Panc1 (cell line): Measurements from ENCODE around the gene VWA8. TPM values are rescaled to one million over a fixed set of nuclear protein-coding genes. Genes with fewer than 3 reads are reported as not detected.

Source experiments
- ATAC-seq: fragments of 200-7000 bp; cut with Tn5 transposase; 2 replicates; pipeline ENCODE4 v1.9.1; 2020; ENCODE audit warnings: mild to moderate bottlenecking, moderate library complexity
- BruUV-seq: library from RNA; stranded (reverse); fragments of 400-500 nt; replicated peaks from 2 replicates; lab custom pipeline; 2021; lab: Mats Ljungman, UMichigan
- CTCF ChIA-PET: fragments of 300-600 bp; sonication (Branson Sonifier 250); formaldehyde crosslinking; loops from one replicate; lab custom pipeline; 2022; ENCODE audit warnings: antibody characterized with exemption; lab: Charles Lee
- POLR2A ChIA-PET: fragments of 300-600 bp; sonication (Branson Sonifier 250); formaldehyde crosslinking; loops from one replicate; lab custom pipeline; 2022; ENCODE audit warnings: antibody characterized with exemption; lab: Charles Lee
- DNase-seq: peaks from one replicate; pipeline ENCODE4 v3.0.0-alpha.2; 2010; ENCODE audit warnings: low read depth, low spot score
- H3K27ac ChIP-seq: 2 replicates; pipeline ENCODE4 v1.5.1; 2011; ENCODE audit warnings: mild to moderate bottlenecking, low read length, inconsistent platforms
- H3K27me3 ChIP-seq: fragments of 200-500 bp; sonication (Bioruptor generic); 2 replicates; pipeline ENCODE4 v1.6.0; 2014; ENCODE audit warnings: low read length, inconsistent platforms; ENCODE audit not compliant: control insufficient read depth, insufficient read depth
- H3K36me3 ChIP-seq: fragments of 200-500 bp; sonication (Bioruptor generic); 2 replicates; pipeline ENCODE4 v1.5.1; 2014; ENCODE audit warnings: inconsistent platforms, mild to moderate bottlenecking, low read length, moderate library complexity; ENCODE audit not compliant: control insufficient read depth, insufficient read depth
- H3K4me1 ChIP-seq: 2 replicates; pipeline ENCODE4 v1.5.1; 2011; ENCODE audit warnings: inconsistent platforms, mild to moderate bottlenecking, low read length, moderate library complexity; ENCODE audit not compliant: control insufficient read depth, insufficient read depth
- H3K4me3 ChIP-seq, 2 experiments: 2 replicates each; pipeline ENCODE4 v1.5.1; 2011 to 2012; ENCODE audit warnings: low read depth in 2 of 2, low read length in 2 of 2, mild to moderate bottlenecking in 2 of 2, inconsistent platforms in 1 of 2, moderate library complexity in 1 of 2
- H3K9me3 ChIP-seq: fragments of 200-500 bp; sonication (Bioruptor generic); 2 replicates; pipeline ENCODE4 v1.5.1; 2014; ENCODE audit warnings: low read depth, mild to moderate bottlenecking, inconsistent platforms, low read length, moderate library complexity; ENCODE audit not compliant: control insufficient read depth, insufficient read depth
- POLR2AphosphoS5 ChIP-seq: IDR thresholded peaks from 2 replicates; pipeline ENCODE4 v1.6.1; 2012; ENCODE audit warnings: mild to moderate bottlenecking, low read depth, low read length, moderate library complexity
- REST ChIP-seq, 2 experiments: IDR thresholded peaks; 2 replicates each; pipeline ENCODE4 v1.6.1; 2011 to 2012; ENCODE audit warnings: low read depth in 2 of 2, control low read depth in 1 of 2, low read length in 1 of 2, mild to moderate bottlenecking in 1 of 2, moderate library complexity in 1 of 2; ENCODE audit not compliant: insufficient read depth in 1 of 2
- SIN3A ChIP-seq: IDR thresholded peaks from 2 replicates; pipeline ENCODE4 v1.6.1; 2012; ENCODE audit warnings: low read depth, mild to moderate bottlenecking, low read length, moderate library complexity, borderline replicate concordance; ENCODE audit not compliant: insufficient read depth
- TCF7L2 ChIP-seq: IDR thresholded peaks from 2 replicates; pipeline ENCODE4 v1.6.1; 2011; ENCODE audit warnings: mild to moderate bottlenecking, low read depth, low read length, inconsistent platforms
- in situ Hi-C: cut with HindIII; loops from 2 replicates; pipeline ENCODE4 v1.10.0; 2016; ENCODE audit warnings: low sequenced_read_pairs, low pct_unique_long_range_greater_than_20kb
- intact Hi-C: fragments of 100-400 bp; cut with micrococcal nuclease; formaldehyde crosslinking; loops from one replicate; pipeline ENCODE4 v1.10.0; 2022; ENCODE audit not compliant: unreplicated experiment
- total RNA-seq: library from RNA; stranded (reverse); gene quantifications from one replicate; pipeline ENCODE4 v1.2.1, GENCODE V29; 2021; ENCODE audit not compliant: unreplicated experiment
- TF ChIP-seq, protein P1 (sequence below): fragments of 450-650 bp; IDR thresholded peaks from 2 replicates; pipeline ENCODE4 v1.5.1; 2017; ENCODE audit warnings: mild to moderate bottlenecking

Gene VWA8
- total RNA-seq, 1 experiment from 2014 or later = 11.2 TPM

DNA sequence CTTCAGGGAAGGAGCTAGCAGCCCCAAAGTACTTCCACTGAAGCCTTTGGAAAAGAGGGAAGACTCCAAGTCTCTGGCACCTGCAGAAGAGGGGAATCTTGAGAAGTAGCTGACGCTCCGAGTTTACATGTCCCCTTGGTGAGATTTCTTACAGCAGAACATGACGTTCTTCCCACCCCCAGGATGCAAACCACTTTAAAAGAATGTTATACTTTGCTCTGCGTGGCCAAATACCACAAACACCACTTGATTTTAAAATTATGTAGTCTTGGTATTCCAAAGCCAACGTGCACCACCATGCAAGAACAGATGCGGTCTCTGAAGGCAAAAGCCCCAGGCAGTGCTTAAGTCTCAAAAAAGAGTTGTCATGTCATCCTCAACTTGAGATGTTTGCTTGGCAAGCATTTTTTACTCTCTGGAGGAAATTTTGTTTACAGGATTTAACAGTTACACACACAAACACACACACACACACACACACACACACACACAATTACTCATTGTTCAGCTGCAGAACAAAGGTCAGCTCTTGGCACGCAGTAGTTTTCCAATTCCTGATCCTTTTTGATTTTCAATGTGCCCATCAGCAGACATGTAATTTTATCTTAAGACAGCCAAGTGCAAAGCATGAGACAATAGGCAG is 397.4 kb downstream of the VWA8 start:
- Histone ChIP-seq H3K27me3 (no peaks in the 10 kb centered on the region), H3K9me3 (no peaks in the 10 kb centered on the region), H3K4me3 (no peak overlapping the region), H3K27ac (no peak overlapping the region), H3K36me3 (no peaks in the 10 kb centered on the region), H3K4me1 (no peaks in the 10 kb centered on the region)
- TF ChIP-seq POLR2AphosphoS5 (no peak), SIN3A (no peak), REST (IDR thresholded peaks at IDR 0.05; ENCODE audit: insufficient read depth in 1 of 2, low read depth in 2 of 2, low read length in 1 of 2) (no peak), TCF7L2 (no peak)
- TF ChIP-seq, protein P1, sequence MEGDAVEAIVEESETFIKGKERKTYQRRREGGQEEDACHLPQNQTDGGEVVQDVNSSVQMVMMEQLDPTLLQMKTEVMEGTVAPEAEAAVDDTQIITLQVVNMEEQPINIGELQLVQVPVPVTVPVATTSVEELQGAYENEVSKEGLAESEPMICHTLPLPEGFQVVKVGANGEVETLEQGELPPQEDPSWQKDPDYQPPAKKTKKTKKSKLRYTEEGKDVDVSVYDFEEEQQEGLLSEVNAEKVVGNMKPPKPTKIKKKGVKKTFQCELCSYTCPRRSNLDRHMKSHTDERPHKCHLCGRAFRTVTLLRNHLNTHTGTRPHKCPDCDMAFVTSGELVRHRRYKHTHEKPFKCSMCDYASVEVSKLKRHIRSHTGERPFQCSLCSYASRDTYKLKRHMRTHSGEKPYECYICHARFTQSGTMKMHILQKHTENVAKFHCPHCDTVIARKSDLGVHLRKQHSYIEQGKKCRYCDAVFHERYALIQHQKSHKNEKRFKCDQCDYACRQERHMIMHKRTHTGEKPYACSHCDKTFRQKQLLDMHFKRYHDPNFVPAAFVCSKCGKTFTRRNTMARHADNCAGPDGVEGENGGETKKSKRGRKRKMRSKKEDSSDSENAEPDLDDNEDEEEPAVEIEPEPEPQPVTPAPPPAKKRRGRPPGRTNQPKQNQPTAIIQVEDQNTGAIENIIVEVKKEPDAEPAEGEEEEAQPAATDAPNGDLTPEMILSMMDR = no peak
- in situ Hi-C loops = no loop called here
- CTCF ChIA-PET = no interaction called here
- DNase-seq (no peak), ATAC-seq (no peak)
- intact Hi-C loops = no loop called here
- POLR2A ChIA-PET = no interaction called here
- no TSS peak for BruUV-seq

GRCh38 chr13:41562541-41563178 is 398.2 kb downstream of the VWA8 start:
- DNase-seq = no peak
- CTCF ChIA-PET = no interaction called here
- no TSS peak for BruUV-seq
- Histone ChIP-seq H3K9me3 (no peaks in the 10 kb centered on the region), H3K27me3 (no peaks in the 10 kb centered on the region), H3K27ac (no peak overlapping the region), H3K4me3 (no peak overlapping the region), H3K36me3 (no peaks in the 10 kb centered on the region), H3K4me1 (no peaks in the 10 kb centered on the region)
- intact Hi-C loops (no loop called here), in situ Hi-C loops (no loop called here)
- TF ChIP-seq POLR2AphosphoS5 (no peak), SIN3A (no peak), REST (IDR thresholded peaks at IDR 0.05; ENCODE audit: insufficient read depth in 1 of 2, low read depth in 2 of 2, low read length in 1 of 2) (no peak)
- TF ChIP-seq, protein P1 = no peak
- no peak for ATAC-seq
- POLR2A ChIA-PET = no interaction called here
